ENCODE measurements around the gene ASNSD1.
A peak's percentile ranks its signal among the peaks of the same experiment; 100 is the strongest.

The ASNSD1 gene

DNA sequence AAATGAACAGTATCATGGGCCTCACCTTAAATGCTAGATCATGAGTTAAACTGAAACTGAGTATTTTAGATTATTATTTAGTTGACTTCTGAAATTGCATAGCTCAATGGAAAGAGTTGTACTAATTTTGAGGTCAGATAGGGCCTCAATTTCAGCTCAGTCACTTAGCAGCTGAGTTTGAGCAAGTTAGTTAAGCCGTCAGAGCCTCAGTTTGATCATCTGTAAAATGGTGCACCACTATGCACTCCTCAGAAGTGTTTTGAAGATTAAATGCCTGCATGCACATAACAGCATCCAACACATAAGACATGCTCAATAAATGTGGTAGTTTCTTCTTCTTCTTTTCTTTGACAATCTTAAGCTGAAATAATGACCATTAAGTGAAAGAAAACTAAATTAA lies 38.2 kb upstream of the ASNSD1 start:
- DNase-seq (ENCODE audit: low read depth, low spot score) = no peak
- no peak overlapping the region for H3K4me3 ChIP-seq (ENCODE audit: low read depth, low read length)
- TF ChIP-seq CTCF (IDR thresholded peaks at IDR 0.05; ENCODE audit: low read depth, low read length) = no peak
- in situ Hi-C loops (cut with HindIII; ENCODE audit: low sequenced_read_pairs) = no loop called here

DNA sequence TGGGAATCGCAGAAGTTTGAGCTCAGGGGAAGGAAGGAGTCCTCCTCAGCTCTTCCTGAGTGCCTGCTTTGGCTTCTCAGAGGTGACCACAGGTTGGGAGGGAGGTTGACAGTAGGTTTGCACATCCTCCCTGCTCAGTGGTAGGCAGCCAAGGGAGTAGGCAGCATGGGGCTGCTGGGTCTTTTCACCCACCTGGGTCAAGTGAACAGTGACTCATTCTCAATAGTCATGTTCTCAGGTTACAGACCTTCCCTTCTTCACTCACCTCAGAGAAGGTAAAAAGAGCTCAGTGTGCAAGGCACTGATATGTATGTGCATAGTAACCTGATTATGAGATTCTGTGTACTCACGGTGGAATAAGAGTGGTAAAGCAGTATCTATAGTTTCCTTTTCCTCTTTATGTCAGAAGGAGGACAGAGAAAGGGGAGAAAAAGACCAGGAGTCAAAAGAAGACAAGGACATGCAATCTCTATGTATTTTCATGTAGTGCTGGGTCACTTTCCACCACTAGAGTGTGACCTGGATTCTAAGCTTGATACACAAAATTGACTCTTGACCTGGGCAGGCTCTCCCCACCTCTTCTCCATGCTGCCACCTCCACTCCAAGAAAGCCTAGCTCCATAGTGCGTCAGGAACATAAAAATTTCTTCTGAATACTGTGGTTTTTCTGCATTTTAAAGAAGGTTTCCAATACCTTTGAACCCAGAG lies 36.5 kb upstream of the ASNSD1 start:
- no peak for TF ChIP-seq CTCF (IDR thresholded peaks at IDR 0.05; ENCODE audit: low read depth, low read length)
- DNase-seq (ENCODE audit: low read depth, low spot score) = no peak
- no peak overlapping the region for H3K4me3 ChIP-seq (ENCODE audit: low read depth, low read length)
- in situ Hi-C loops (cut with HindIII; ENCODE audit: low sequenced_read_pairs) = no loop called here

- in situ Hi-C loops (cut with HindIII; ENCODE audit: low sequenced_read_pairs) = no loop called here
- DNase-seq (ENCODE audit: low read depth, low spot score) = no peak
- TF ChIP-seq CTCF (IDR thresholded peaks at IDR 0.05; ENCODE audit: low read depth, low read length) = no peak
- H3K4me3 ChIP-seq (ENCODE audit: low read depth, low read length) = no peak overlapping the region
These were observed 35.6 kb upstream of the ASNSD1 start for GRCh38 chr2:189625636-189626035.

DNA sequence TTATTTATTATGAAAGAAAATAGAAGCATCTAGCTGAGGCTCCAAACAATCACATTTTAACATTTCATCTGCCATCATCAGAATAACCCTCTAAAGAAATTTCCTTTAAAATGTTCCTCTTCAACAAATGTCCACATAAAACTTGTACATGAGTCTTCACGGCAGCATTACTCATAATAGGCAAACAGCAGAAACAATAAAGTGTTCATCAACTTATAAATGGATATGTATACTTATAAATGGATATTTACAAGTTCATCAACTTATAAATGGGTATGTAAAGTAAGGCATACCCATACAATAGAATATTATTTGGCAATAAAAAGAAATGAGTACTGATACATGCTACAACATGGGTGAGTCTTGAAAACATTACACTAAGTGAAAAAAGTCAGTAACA lies 33.5 kb upstream of the ASNSD1 start:
- in situ Hi-C loops (cut with HindIII; ENCODE audit: low sequenced_read_pairs) = no loop called here
- H3K4me3 ChIP-seq (ENCODE audit: low read depth, low read length) = no peak overlapping the region
- DNase-seq (ENCODE audit: low read depth, low spot score) = no peak
- no peak for TF ChIP-seq CTCF (IDR thresholded peaks at IDR 0.05; ENCODE audit: low read depth, low read length)

- in situ Hi-C loops (cut with HindIII; ENCODE audit: low sequenced_read_pairs) = no loop called here
- peak; percentile 2 for DNase-seq (ENCODE audit: low read depth, low spot score)
- no peak for TF ChIP-seq CTCF (IDR thresholded peaks at IDR 0.05; ENCODE audit: low read depth, low read length)
- H3K4me3 ChIP-seq (ENCODE audit: low read depth, low read length) = no peak overlapping the region
These were observed 32.3 kb upstream of the ASNSD1 start for GRCh38 chr2:189628817-189629530.

GRCh38 chr2:189629531-189630453 lies 31.5 kb upstream of the ASNSD1 start:
- in situ Hi-C loops (cut with HindIII; ENCODE audit: low sequenced_read_pairs) = no loop called here
- TF ChIP-seq CTCF (IDR thresholded peaks at IDR 0.05; ENCODE audit: low read depth, low read length) = no peak
- H3K4me3 ChIP-seq (ENCODE audit: low read depth, low read length) = no peak overlapping the region
- DNase-seq (ENCODE audit: low read depth, low spot score) = peak; percentile 23
